ENCODE measurements around the gene CASP8AP2.
"Not testable (repeated sequence)": the region's sequence is repeated elsewhere in the genome, so short reads cannot be mapped to it uniquely, and the experiment has no call there.

The CASP8AP2 gene

DNA sequence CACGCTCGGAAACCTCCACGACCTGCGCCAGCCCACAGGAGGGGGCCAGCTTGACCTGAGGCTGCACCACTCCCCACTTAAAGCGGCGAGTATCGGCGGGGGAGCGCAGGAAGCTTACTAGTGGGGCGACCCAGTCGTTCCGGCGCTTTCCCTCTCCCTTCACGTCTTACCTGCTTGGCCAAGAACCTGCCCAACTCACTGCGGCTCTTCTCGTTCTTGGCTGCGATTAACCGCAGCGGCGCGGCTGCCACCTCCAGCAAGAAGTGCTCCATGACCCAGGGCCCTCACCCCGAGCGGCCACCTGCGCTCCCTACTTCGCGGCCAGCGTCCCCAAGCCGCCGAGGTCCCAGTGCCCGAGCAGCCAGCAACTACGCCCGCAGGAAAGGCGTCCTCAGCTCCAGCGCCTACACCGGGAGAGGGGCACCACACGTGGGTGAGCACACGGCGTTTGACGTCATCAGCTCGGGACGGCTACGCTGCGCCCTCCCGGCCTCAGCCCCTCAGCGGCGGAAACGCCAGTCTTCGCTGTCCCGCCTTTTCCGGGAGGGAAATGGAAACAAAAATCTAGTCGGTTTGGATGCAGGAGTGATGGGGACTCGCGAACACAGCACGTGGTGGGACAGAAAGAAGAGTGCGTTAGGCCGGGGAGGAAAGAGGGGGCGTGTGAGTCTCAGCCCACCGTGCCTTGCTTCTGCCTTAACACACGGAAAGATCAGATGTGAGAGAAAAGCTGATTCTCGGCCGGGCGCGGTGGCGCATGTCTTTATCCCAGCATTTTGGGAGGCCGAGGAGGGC is 10.1 kb upstream of the CASP8AP2 start, which contains the start of gene MDN1:
Gene MDN1 (minus strand): TSS at position 459 of the 795 bp plus-strand sequence. CDS start 187 bp downstream, at position 272.
- FAIRE-seq (peak; percentile 53), DNase-seq (ENCODE audit: low spot score) (peak; percentile 77)

DNA sequence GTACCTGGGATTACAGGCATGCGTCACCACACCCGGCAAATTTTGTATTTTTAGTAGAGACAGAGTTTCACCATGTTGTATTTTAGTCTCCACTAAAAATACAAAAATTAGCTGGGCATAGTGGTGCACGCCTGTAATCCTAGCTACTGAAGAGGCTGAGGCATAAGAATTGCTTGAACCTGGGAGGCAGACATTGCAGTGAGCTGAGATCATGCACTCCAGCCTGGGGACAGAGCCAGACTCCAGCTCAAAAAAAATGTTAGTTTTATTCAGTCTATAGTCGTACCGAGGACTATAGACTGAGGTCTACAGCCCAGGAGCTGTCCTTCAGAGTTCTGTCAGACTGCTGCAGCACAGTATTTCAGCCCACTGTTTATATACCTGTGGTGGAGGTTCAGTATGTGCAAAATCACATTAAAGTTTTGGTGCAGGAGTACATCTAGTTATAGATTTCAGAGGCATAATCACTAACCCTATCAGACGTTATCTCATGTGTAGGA is 3.6 kb upstream of the CASP8AP2 start:
- DNase-seq (ENCODE audit: low spot score) (no peak), FAIRE-seq (no peak)

DNA sequence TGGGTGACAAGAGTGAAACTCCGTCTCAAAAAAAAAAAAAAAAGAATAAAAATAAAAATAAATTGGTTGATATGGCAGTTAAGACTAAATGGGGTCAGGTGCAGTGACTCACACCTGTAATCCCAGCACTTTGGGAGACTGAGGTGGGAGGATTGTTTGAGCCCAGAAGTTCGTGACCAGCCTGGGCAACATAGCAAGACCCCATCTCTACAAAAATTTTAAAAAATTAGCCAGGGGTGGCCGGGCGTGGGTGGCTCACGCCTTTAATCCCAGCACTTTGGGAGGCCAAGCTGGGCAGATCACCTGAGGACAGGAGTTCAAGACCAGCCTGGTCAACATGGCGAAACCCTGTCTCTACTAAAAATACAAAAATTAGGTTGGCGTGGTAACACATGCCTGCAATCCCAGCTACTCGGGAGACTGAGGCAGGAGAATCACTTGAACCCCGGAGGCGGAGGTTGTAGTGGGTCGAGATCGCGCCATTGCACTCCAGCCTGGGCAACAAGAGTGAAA is 1.1 kb upstream of the CASP8AP2 start:
- FAIRE-seq; DNase-seq (ENCODE audit: low spot score): not testable (repeated sequence)

DNA sequence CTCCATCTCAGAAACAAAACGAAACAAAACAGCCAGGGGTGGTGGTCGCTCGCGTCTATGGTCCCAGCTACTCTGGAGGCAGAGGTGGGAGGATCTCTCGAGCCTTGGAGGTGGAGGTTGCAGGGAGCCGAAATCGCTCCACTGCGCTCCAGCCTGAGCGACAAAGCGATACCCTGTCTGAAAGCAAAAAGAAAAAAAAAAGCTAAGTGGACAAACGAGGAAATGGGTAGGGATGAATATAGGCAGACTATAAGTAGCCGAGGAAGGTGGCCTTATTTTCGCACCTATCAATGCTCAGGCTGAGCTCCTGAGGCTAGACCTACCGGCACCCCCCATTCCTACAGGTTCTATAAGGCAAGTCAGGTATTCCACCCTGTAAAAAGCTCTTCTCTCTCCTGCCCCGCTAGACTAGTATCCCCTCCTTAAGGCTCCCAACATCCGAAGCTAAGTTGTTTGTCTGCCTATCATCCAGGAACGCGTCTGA is 650 bp upstream of the CASP8AP2 start:
- DNase-seq (ENCODE audit: low spot score) (peak; percentile 10), FAIRE-seq (no peak)

DNA sequence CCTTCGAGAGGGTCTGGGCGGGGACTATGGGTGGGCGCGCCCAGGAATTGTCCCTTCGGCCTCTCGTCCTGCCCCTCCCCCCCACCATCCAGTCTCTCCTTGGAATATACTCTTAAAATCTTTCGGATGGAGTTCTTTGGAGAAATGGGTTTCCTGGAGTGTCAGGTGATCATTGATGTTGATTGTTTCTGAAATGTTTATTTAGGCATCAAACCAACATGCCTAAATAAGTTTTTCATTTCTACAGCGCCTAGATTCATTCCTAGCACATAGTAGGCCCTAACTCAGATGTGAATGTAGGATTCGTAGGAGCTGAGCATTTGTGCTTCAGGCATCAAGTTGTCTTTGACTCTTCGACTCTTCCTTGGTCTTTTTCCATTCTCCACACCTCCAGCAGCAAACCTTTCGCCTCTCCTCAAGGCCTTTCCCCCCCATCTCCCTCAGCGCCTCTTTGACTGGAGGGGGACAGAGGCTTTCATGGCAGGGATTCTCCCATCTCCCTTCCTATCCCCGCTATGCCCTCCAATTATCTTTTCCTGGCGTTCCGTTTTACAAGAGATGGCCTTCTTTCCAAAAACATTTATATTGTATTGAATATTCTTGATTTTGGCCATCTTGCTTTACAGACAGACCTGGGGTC is 610 bp downstream of the CASP8AP2 start:
- DNase-seq (ENCODE audit: low spot score) (no peak), FAIRE-seq (no peak)

DNA sequence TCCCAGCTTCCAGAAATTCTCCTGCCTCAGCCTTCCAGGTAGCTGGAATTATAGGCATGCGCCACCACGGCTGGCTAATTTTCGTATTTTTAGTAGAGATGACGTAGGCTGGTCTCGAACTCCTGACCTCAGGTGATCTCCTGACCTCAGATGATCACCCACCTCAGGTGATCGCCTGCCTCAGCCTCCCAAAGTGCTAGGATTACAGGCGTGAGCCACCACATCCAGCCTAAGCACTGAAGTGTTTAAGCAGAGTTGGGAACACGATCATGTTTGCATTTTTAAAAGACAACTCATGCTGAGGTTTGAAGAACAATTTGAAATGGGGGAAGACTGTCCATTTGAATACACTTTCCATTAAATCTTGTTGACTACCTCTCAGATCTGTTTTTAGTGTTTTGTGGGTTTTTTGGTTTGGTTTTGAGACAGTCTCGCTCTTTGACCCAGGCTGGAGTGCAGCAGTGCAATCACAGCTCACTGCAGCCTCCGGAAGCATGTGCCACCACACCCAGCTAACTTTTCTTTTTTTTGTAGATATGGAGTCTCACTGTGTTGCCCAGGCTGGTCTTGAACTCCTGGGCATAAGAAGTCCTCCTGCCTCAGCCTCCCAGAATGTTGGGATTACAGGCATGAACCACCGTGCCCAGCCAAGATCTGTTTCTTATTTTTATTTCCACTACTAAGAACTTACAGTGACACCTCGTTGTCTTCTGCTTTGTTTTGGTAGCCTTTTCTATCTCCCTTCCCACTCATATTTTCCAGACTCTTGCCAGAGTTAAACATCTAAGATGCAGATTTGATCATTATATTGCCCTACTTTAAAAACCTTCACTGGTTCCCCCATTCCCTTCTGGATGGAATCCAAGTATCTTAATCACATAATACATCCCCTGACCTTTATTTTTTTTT is 5.5 kb downstream of the CASP8AP2 start:
- FAIRE-seq = no peak
- DNase-seq (ENCODE audit: low spot score) = no peak

DNA sequence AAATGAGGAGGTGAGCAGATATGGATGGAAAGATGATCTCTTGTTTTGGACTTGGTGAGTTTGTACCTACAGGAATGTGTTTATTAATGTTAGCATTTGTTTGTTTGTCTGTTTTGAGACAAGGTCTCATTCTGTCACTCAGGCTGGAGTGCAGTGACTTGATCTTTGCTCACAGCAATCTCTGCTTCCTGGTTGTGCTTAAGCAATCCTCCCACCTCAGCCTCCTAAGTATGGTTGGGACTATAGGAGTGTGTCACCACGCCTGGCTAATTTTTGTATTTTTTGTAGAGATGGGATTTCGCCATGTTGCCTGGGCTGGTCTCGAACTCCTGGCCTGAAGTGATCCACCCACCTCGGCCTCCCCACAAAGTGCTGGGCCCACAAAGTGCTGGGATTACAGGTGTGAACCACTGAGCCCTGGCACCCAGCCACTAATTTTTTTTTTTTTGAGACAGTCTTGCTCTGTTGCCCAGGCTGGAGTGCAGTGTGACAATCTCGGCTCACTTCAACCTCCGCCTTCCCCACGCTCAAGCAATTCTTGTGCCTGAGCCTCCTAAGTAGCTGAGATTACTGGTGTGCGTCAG is 7.1 kb downstream of the CASP8AP2 start:
- DNase-seq (ENCODE audit: low spot score) (no peak), FAIRE-seq (no peak)

DNA sequence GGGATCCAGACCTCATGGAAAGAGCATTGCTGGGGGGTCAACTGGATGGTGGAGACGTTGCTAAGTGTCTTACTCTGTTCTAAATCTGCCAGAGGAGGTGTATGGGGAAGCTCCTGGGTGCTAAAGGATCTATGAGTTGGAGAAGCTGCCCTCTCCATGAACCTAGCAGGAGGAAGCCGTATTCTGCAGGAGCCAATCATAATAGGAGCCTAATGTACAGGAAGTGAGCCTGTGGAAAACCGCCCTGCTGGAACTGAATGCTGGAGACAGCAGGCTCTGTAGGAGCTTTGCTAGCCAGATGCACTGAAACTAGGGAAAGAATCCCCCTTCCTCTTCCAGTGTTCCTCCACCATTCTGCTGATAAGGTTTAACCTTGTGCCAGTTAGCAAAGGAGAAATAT is 10.9 kb downstream of the CASP8AP2 start:
- DNase-seq (ENCODE audit: low spot score) = peak; percentile 17
- no peak for FAIRE-seq

DNA sequence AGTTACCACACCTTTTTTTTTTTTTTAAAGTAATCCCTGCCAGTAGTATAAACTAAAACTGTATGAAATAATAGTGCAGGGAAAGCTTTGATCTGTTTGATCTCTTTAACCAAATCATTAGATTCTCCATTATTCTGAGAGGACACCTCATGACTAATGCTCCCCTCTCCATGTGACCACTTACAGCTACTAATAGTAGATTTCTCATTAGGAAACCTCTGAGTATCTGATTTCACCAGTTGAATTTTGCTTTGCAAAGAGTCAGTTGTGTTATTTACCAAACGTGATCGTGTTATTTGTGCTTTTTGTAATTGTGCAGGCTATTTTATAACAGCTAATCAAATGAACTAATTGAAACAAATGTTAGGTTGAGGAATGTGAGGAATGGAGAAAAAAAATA is 12.5 kb downstream of the CASP8AP2 start:
- DNase-seq (ENCODE audit: low spot score) = no peak
- no peak for FAIRE-seq

DNA sequence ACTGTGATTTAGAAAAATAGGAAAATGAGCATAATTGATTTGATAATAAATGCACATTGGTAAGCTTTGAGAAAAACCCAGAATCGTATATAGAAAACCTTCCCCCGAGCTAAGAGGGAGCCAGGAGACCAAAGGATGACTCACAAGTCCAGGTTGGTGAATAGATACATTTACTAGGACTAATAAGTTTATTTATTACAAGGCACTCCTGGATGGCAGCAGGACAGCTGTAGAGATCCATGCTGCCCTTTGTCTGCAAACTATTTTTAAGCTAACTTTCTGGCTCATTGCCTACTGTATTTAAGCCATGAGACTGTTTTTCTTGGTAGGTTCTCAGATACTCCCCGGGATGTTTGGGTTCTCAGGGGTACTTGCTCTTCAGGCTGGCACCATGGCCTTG is 13.4 kb downstream of the CASP8AP2 start:
- FAIRE-seq = no peak
- DNase-seq (ENCODE audit: low spot score) = no peak

DNA sequence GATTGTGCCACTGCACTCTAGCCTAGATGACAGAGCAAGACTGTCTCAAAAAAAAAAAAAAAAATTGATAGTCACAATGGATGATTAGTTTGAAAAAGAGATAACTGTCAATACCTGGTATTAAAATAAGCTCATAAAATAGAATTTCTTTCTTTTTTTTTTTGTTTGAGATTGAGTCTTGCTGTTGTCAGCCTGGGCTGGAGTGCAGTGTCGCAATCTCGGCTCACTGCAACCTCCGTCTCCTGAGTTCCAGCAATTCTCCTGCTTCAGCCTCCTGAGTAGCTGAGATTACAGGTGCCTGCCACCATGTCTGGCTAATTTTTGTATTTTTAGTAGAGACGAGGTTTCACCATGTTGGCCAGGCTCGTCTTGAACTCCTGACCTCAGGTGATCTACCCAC is 17.8 kb downstream of the CASP8AP2 start:
- not testable (repeated sequence) for FAIRE-seq; DNase-seq (ENCODE audit: low spot score)

DNA sequence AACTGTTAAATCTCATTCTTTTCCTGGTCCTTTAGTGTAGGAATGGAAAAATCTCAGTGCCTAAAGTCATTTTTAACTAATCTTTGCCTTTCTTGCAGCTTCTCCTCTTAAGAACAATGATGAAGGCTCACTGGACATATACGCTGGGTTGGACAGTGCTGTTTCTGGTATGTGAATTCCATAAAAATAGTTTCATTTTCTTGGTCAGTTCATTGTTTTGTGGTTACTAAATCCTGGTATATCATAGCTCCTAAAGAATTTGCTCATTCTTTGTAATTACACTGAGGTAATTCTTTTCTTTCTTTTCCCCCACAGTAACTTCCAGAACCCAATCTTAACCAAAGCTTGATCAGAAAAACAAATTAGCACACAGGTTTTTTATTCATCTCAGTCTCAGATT is 23.4 kb downstream of the CASP8AP2 start:
- no peak for DNase-seq (ENCODE audit: low spot score)
- no peak for FAIRE-seq

DNA sequence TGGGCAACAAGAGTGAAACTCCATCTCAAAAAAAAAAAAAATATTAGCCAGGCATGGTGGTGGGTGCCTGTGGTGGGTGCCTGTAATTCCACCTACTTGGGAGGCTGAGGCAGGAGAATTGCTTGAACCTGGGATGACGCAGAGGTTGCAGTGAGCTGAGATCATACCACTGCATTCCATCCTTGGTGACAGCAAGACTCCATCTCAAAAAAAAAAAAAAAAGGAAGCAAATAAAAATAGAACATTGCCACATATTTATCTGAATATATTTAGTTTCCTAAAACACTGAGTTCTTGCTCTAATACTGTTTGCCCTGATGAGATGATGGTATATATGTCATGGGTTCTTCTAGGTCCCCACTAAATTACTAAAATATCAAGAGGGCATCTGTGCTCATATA is 28.4 kb downstream of the CASP8AP2 start:
- FAIRE-seq (no peak), DNase-seq (ENCODE audit: low spot score) (no peak)

DNA sequence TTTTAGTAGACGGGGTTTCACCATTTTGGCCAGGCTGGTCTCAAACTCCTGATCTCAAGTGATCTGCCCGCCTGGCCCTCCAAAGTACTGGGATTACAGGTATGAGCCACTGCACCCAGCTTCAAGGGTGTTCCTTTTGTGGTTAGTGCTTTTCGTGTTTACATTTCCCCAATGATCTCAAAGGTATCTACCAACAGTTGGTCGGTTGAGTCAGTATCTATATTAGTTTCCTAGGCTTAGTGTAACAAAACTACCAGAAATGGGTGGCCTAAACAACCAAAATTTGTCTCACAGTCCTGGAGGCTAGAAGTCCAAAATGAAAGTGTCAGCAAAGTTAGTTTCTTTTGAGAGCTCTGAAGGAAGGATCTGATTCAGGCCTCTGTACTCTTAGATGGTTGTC is 30.1 kb downstream of the CASP8AP2 start:
- FAIRE-seq = no peak
- no peak for DNase-seq (ENCODE audit: low spot score)

DNA sequence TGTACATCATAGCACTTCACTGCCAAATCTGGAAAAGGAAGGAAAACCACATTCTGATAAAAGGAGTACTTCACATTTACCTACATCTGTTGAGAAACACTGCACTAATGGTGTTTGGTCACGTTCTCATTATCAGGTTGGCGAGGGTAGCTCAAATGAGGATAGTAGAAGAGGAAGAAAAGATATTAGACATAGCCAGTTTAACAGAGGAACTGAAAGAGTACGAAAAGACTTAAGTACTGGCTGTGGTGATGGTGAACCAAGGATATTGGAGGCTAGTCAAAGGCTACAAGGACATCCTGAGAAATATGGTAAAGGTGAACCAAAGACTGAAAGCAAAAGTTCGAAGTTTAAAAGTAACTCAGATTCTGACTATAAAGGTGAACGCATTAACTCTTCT is 32.6 kb downstream of the CASP8AP2 start:
- FAIRE-seq (no peak), DNase-seq (ENCODE audit: low spot score) (no peak)

DNA sequence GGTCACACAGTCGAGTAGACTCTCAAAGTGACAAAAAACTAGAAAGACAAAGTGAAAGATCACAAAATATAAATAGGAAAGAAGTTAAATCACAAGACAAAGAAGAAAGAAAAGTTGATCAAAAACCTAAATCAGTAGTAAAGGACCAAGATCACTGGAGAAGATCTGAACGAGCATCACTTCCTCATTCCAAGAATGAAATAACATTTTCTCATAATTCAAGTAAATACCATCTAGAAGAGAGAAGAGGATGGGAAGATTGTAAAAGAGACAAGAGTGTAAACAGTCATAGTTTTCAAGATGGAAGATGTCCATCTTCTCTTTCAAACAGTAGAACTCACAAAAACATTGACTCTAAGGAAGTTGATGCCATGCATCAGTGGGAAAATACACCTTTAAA is 33.0 kb downstream of the CASP8AP2 start:
- DNase-seq (ENCODE audit: low spot score) = no peak
- no peak for FAIRE-seq

DNA sequence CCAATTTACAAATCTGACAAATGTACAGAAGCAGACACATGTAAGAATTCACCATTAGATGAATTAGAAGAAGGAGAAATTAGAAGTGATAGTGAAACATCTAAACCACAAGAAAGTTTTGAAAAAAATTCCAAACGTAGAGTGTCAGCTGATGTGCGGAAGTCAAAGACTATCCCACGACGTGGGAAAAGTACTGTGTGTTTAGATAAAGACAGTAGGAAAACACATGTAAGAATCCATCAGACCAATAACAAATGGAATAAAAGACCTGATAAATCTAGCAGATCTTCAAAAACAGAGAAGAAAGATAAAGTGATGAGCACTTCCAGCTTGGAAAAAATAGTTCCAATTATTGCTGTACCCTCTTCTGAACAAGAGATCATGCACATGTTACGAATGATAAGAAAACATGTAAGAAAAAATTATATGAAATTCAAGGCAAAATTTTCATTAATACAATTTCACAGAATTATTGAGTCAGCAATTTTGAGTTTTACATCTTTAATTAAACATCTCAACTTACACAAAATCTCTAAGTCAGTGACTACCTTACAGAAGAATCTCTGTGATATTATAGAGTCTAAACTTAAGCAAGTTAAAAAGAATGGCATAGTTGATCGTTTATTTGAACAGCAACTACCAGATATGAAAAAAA is 36.5 kb downstream of the CASP8AP2 start:
- FAIRE-seq = no peak
- no peak for DNase-seq (ENCODE audit: low spot score)

DNA sequence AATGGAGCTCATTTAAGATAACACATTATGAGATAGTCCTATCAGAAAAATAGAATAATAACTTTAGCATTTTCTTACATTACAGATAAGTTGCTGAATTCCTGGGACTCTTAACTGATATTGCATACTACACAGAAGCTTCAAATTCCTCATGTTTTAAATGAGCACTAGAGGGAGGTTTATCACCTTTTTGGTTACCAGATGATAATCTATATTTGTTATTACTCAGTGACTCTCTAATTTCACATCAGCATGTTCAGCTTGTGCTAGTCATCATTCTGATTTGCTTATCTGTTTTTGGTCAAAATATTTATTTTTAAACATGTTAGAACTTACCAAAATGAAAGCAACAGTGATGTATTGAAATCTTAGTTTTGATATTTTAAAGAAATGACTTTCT is 44.0 kb downstream of the CASP8AP2 start:
- DNase-seq (ENCODE audit: low spot score) = no peak
- FAIRE-seq = no peak

DNA sequence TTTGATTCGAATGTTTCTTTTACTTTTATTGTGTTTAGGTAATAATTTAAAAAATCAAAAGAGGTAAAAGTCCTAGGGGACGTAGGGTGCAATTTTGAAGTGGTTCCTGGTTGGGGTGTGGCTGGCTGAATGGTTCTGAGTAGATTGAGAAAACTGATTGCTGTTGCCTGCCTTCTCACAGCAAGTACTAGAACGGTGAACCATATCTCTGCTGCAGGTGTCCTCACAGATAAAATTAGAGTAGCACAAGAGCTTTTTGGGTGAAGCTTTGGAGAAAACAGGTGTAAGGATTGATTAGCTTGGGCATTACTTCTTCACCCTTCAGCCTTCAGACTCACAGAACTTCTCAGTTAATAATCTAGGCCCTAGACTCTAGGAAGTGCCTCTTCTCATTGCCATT is 44.8 kb downstream of the CASP8AP2 start:
- FAIRE-seq = no peak
- DNase-seq (ENCODE audit: low spot score) = no peak

DNA sequence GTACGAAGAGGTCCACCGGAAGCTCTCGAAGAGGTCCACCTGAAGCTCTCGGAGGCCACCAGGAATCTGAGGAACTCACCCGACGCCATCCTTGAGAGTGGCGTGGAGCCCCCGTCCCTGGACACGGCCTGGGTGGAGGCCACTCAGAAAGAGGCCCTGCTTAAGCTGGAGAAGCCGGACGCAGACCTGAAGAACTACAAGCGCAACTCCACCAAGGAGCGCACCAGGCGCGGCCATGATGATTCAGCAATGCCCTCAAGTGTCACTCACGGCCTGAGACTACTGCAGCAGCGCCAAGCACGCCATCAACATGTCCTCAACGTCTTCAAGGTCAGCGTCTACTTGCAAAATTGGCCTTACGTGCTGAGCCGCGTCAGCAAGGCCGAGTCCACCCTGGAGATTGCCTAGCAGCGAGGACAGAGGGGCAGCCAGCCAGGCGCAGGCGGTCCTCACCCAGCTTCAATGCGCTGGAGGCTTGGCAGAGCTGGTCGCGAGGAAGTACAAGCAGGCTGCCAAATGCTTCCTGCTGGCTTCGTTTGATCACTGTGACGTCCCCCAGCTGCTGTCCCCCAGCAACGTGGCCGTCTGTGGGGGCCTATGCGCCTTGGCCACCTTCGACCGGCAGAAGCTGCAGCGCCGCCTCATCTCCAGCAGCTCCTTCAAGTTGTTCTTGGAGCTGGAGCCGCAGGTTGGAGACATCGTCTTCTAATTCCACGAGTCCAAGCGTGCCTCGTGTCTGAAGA is 56.9 kb downstream of the CASP8AP2 start:
- DNase-seq (ENCODE audit: low spot score) = no peak
- FAIRE-seq = no peak

Measured in RCC 7860 (cell line).